HG03066 (cell line): ENCODE data around the gene SNRNP35.
"Not testable (repeated sequence)": the region's sequence is repeated elsewhere in the genome, so short reads cannot be mapped to it uniquely, and the experiment has no call there.

Experiments
- ATAC-seq: cut with Tn5 transposase; IDR thresholded peaks from one replicate; pipeline ENCODE4 v1.9.1; 2021; ENCODE audit warnings: low read depth; ENCODE audit not compliant: unreplicated experiment

Gene SNRNP35

DNA sequence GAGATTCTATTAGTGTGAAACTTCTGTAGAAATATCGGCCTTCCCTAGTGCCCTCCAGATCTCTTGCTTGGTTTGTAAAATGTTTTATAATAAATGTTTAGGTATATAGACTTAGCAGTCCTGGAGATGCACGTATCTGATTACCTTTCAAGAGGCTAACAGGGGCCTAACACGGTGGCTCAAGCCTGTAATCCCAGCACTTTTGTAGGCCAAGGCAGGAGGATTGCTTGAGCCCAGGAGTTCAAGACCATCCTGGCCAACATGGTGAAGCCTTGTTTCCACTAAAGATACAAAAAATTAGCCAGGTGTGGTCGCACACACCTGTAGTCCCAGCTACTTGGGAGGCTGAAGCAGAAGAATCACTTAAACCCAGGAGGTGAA lies 11.6 kb upstream of the SNRNP35 start:
- ATAC-seq, result no peak

- no peak for ATAC-seq
These were observed 8.6 kb upstream of the SNRNP35 start for GRCh38 chr12:123449249-123449733.

- ATAC-seq, result no peak
These were observed 8.1 kb upstream of the SNRNP35 start for GRCh38 chr12:123449856-123450255.

DNA sequence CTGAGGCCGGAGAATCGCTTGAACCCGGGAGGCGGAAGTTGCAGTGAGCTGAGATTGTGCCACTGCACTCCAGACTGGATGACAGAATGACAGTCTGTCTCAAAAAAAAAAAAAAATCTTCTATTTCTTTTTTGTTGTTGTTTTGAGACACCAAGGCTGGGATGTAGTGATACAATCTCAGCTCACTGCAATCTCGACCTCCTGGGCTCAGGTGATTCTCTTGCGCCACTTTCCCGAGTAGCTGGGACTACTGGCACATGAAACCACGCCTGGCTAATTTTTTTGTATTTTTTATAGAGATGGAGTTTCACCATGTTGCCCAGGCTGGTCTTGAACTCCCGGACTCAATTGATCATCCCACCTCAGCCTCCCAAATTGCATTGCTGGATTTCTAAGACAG lies 7.3 kb upstream of the SNRNP35 start:
- ATAC-seq, result no peak

DNA sequence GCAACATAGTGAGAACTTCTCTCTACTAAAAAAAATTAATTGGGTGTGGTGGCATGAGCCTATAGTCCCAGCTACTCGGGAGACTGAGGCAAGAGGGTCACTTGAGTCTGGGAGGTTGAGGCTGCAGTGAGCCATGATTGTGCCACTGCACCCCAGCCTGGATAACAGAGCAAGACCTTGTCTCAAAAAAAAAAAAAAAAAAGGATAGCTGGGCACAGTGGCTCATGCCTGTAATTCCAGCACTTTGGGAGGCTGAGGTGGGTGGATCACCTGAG lies 5.7 kb upstream of the SNRNP35 start:
- ATAC-seq, result not testable (repeated sequence)

GRCh38 chr12:123453165-123453564 lies 4.8 kb upstream of the SNRNP35 start:
- no peak for ATAC-seq

DNA sequence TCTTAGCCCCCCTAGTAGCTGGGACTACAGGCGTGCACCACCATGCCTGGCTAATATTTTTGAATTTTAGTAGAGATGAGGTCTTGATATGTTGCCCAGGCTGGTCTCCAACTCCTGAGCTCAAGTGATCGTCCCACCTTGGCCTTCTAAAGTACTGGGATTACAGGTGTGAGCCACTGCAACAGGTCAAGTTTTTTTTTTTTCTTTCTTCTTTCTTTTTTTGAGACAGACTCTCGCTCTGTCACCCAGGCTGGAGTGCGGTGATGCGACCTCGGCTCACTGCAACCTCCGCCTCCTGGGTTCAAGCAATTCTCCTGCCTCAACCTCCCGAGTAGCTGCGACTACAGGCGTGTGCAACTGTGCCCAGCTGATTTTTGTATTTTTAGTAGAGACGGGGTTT lies 5.2 kb downstream of the SNRNP35 start:
- ATAC-seq, result not testable (repeated sequence)

DNA sequence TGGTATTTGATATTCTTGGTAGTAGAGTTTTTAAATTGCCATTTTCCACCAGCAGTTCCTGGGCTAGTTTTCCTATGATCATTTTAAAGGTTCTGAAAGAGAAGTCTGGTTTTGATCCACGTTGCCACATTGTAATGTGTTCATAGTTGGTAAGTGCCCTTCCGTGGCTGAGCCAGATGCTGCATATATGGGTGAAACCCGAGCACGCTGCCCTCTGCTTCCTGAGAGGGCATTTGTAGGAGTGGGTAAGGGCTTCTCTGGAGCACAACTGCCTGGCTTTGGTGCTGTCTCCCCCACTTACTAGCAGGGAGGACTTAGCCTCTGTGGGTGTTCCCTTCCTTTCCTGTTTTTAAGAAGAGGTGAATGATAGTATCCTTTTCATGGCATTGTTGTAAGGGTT lies 7.1 kb downstream of the SNRNP35 start:
- ATAC-seq, result no peak

GRCh38 chr12:123468786-123469185 lies 10.8 kb downstream of the SNRNP35 start:
- no peak for ATAC-seq

DNA sequence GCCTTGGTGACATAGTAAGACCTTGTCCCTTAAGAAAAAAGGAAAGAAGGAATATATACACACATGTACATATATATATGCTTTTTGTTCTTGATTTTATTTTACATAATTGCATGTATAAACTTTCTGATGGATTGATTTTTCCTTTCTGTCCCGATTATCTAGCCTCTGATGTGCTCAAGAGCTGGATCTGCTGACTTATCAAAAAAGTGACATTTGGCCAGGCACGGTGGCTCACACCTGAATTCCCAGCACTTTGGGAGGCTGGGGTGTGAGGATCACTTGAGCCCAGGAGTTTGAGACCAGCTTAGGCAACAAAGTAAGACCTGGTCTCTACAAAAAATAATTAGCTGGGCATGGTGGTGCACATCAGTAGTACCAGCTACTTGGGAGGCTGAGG lies 12.0 kb downstream of the SNRNP35 start:
- ATAC-seq, result no peak

- ATAC-seq, result no peak
These were observed 13.6 kb downstream of the SNRNP35 start for GRCh38 chr12:123471374-123472068.

DNA sequence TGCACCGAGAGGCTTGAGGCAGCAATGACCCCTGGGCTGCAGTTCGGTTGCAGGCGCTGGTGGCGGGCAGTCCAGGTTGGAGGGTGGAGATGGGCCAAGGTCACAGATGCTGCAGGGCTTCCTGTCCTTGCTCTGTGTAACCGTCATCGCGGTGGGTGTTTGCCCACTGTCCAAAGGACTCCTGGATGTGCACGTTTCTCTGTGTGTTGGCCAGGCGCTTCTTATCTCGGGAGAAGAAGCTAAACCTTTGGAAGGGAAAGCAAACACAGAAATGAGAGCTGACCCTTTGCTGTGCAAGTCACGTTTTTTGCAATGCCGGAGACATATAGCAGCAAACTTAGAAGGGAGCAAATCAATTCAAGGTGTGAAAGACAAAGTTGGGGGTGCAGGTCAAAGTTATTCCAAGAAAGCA lies 14.5 kb downstream of the SNRNP35 start:
- ATAC-seq, result no peak

- no peak for ATAC-seq
These were observed 16.7 kb downstream of the SNRNP35 start for GRCh38 chr12:123474485-123475245.

DNA sequence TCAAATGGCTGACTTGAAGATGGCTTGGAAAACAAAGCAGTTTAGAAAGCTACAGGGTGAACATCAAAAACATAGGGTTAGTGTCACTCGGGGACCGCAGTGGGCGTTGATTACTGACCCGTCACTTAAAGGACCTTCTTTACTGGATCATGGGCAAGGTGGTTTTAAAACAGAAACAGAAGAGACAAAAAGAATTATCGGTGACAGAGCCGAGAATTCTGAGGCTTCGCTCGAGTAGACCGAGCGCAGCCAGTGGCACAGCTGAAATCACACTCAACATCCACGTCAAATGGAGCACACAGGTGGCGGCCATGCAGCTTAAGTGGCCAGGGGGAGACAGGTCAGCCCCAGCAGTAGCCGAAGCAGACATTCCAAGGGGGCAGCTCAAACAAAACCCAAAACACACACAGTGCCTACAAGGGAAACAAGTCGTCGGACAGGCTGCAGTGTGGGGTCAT lies 17.3 kb downstream of the SNRNP35 start:
- no peak for ATAC-seq

DNA sequence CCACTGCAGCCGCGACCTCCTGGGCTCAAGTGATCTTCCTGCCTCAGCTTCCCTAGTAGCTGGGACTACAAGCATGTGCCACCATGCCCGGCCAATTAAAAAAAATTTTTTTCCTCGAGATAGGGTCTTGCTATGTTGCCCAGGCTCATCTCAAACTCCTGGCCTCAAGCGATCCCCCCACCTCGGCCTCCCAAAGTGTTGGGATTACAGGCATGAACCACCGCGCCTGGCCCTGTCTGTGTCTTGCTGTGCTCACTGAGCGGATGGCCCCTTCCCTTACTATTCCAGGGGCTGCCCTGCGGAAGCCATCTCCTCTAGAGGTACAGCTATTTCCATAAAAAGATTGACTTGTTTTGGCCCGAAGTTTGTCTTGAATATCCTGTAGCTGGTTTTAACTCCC lies 20.1 kb downstream of the SNRNP35 start:
- no peak for ATAC-seq

DNA sequence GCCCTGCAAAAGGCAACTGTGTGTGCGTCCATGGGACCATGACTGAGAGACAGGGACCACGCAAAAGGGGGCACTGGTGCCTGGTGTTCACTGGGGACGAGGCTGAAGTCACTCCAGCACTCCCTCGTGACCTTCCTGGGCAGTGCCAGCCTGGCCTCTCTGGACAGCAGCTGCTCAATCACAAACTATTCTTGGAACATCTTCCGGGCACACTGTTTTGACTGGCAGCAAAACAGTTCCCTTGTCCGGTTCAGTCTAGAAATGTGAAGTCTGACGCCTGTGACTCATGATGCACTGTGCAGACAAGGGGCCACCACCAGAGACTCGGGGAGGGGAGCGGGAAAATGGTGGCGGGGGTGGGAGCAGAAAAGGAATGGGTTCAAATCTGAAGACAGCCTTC lies 20.8 kb downstream of the SNRNP35 start:
- no peak for ATAC-seq

DNA sequence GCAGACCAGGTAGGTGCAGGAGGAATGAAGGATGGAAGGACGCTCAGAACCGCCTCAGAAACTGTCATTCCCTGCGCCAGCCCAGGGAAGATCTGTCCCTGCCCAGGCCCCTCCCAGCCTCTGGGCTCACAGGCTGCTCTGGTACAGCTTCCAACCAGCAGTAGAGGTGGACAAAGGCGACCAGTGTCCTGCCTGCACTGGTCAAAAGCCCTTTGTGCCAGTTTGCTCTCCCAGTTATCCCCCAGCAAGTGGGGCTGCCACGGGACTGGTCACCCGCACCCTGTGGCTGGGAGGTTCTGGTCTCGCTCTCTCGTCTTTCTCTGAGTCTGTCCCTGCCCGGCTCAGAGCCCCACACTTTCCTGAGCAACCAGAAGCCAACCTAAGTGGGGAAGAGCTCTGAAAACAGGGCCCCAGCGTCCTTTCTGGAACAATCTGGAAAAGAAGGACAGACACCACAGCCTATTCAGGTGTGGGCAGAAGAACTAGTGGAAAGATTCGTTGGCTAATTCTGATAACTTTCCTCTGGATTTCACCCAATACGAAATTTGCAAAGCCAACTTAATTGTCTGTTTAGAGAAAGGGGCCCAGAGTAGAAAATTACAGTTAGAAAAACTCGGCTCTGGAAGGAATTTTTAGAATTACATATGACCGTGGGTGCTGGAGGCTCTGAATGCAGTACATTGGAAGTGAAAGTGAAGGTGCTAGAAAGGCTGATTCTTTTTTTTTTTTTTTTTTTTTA lies 21.7 kb downstream of the SNRNP35 start:
- ATAC-seq, result no peak

- not testable (repeated sequence) for ATAC-seq
These were observed 23.3 kb downstream of the SNRNP35 start for GRCh38 chr12:123481251-123481650.

DNA sequence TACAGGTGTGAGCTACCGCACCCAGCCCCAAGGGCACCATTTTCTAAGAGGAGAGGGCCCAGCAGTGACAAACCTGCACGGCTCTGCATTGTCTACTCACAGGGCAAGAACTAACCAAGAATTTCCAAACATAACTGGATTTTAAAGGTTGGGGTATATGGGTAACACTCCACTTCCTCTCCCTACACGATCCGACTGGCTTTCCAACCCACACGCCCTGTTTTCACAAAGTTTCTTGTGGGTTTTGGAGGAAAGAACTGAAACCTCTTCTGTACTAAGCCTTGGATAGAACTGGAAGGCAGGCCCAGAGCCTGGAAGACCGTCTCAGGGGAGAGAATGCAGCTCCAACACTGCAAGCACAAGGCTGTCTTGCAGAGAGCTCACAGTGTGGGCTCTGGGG lies 24.9 kb downstream of the SNRNP35 start:
- no peak for ATAC-seq

- no peak for ATAC-seq
These were observed 25.8 kb downstream of the SNRNP35 start for GRCh38 chr12:123483602-123484248.

GRCh38 chr12:123485756-123486155 lies 27.8 kb downstream of the SNRNP35 start:
- ATAC-seq, result no peak
